Nephron (organoid): Measurements from ENCODE around the gene LGALS12.
"Not testable (repeated sequence)": the region's sequence is repeated elsewhere in the genome, so short reads cannot be mapped to it uniquely, and the experiment has no call there.

Source experiments
- H3K27ac Mint-ChIP-seq, 3 experiments: 2 replicates each; pipeline ENCODE4 v1.8.0; 2020; ENCODE audit warnings: mixed read lengths in 3 of 3, mild to moderate bottlenecking in 2 of 3, moderate library complexity in 1 of 3
- H3K27me3 Mint-ChIP-seq: 2 replicates; pipeline ENCODE4 v1.8.0; 2021; ENCODE audit warnings: low read depth, mild to moderate bottlenecking, moderate library complexity, mixed read lengths
- H3K36me3 Mint-ChIP-seq: 2 replicates; pipeline ENCODE4 v1.8.0; 2020; ENCODE audit warnings: low read depth, mixed read lengths
- H3K4me1 Mint-ChIP-seq: 2 replicates; pipeline ENCODE4 v1.8.0; 2020; ENCODE audit warnings: mixed read lengths
- H3K4me3 Mint-ChIP-seq, 3 experiments: 2 replicates each; pipeline ENCODE4 v1.8.0; 2020; ENCODE audit warnings: mild to moderate bottlenecking in 3 of 3, mixed read lengths in 3 of 3, moderate library complexity in 2 of 3
- H3K9me3 Mint-ChIP-seq: 2 replicates; pipeline ENCODE4 v1.8.0; 2020; ENCODE audit warnings: mixed read lengths
- TF ChIP-seq, protein P1 (sequence below), 3 experiments: fragments of 200-600 bp; sonication (generic); IDR thresholded peaks; one replicate each; pipeline ENCODE4 v1.5.0; 2021; ENCODE audit warnings: antibody characterized with exemption in 3 of 3; ENCODE audit not compliant: unreplicated experiment in 3 of 3

The LGALS12 gene

DNA sequence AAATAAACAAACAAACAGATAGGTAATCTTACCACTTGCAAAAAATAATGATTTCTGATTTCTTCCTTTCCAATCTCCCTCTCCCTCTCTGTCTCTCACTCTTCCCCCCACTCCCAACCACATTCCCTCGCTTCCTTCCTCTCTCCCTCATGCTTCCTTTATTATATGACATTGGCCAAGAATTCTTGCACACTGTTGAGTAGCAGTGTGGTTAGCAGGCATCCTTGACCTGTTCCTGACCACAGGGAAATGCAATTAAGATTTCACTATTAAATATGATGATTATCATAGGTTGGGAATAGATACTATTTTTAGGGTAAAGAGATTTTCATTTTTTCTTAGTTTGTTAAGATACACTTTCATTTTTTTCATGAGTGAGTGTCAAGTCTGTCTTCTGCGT lies 16.0 kb downstream of the LGALS12 start:
- H3K9me3 Mint-ChIP-seq = peaks cover 14% of the 10 kb centered on the region

DNA sequence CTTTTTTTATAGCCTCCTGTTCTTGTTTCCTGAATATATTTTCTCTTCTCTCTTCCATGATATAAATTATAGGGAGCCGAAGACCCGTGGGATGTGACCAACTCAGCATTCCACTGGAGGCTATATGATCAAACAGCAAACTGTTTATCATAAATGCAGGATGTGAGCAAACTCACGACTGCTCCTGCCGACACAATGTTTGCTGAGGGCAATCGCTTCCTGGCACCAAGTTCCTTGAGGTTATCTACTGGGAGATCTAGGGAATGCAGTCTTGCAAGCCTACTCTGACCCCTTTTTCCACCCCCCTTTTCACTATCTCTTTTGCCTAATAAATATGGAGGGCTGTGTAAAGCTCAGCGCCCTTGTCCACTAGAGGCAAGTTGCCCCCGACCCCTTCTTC lies 17.3 kb downstream of the LGALS12 start:
- Mint-ChIP-seq H3K4me1 (no peaks in the 10 kb centered on the region), H3K4me3 (no peak overlapping the region), H3K9me3 (peaks cover 12% of the 10 kb centered on the region), H3K27me3 (no peaks in the 10 kb centered on the region), H3K36me3 (no peaks in the 10 kb centered on the region), H3K27ac (no peak overlapping the region)
- TF ChIP-seq, protein P1, sequence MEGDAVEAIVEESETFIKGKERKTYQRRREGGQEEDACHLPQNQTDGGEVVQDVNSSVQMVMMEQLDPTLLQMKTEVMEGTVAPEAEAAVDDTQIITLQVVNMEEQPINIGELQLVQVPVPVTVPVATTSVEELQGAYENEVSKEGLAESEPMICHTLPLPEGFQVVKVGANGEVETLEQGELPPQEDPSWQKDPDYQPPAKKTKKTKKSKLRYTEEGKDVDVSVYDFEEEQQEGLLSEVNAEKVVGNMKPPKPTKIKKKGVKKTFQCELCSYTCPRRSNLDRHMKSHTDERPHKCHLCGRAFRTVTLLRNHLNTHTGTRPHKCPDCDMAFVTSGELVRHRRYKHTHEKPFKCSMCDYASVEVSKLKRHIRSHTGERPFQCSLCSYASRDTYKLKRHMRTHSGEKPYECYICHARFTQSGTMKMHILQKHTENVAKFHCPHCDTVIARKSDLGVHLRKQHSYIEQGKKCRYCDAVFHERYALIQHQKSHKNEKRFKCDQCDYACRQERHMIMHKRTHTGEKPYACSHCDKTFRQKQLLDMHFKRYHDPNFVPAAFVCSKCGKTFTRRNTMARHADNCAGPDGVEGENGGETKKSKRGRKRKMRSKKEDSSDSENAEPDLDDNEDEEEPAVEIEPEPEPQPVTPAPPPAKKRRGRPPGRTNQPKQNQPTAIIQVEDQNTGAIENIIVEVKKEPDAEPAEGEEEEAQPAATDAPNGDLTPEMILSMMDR (IDR thresholded peaks at IDR 0.05; ENCODE audit: unreplicated experiment in 3 of 3) = no peak

More for the DNA sequence above, 16.0 kb downstream of the LGALS12 start:
- Mint-ChIP-seq H3K27ac (no peak overlapping the region), H3K4me3 (no peak overlapping the region), H3K27me3 (no peaks in the 10 kb centered on the region), H3K4me1 (no peaks in the 10 kb centered on the region), H3K36me3 (no peaks in the 10 kb centered on the region)
- TF ChIP-seq, protein P1 (IDR thresholded peaks at IDR 0.05; ENCODE audit: unreplicated experiment in 3 of 3) = no peak

DNA sequence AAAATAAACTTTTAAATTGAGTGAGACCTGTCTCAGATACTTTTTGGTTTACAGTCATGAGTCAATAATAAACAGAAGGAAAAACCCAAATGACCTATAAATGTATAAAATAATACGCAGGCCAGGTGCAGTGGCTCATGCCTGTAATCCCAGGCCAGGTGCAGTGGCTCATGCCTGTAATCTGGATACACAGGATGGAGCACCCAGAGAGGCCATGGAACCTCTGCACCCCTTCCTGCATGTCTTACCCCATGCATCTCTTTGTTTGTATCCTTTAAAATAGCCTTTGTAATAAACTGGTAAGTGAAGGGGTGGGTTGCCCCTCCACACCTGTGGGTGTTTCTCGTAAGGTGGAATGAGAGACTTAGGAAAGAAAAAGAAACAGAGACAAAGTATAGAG lies 21.8 kb downstream of the LGALS12 start:
- no peak overlapping the region for H3K4me3 Mint-ChIP-seq
- H3K4me1 Mint-ChIP-seq = peaks cover 5% of the 10 kb centered on the region
- peaks cover 4% of the 10 kb centered on the region for H3K27me3 Mint-ChIP-seq
- TF ChIP-seq, protein P1 (IDR thresholded peaks at IDR 0.05; ENCODE audit: unreplicated experiment in 3 of 3) = no peak
- peaks cover 7% of the 10 kb centered on the region for H3K9me3 Mint-ChIP-seq
- H3K36me3 Mint-ChIP-seq = no peaks in the 10 kb centered on the region
- peak overlapping the region in 1 of 3 experiments; percentile 17 for H3K27ac Mint-ChIP-seq

DNA sequence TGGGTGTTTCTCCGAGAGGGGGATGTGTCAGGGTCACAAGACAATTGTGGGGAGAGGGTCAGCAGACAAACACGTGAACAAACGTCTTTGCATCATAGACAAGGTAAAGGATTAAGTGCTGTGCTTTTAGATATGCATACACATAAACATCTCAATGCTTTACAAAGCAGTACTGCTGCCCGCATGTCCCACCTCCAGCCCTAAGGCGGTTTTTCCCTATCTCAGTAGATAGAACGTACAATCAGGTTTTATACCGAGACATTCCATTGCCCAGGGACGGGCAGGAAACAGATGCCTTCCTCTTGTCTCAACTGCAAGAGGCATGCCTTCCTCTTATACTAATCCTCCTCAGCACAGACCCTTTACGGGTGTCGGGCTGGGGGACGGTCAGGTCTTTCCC lies 22.3 kb downstream of the LGALS12 start:
- H3K27me3 Mint-ChIP-seq, H3K9me3 Mint-ChIP-seq, H3K4me1 Mint-ChIP-seq, H3K36me3 Mint-ChIP-seq, H3K4me3 Mint-ChIP-seq: not testable (repeated sequence)
- H3K27ac Mint-ChIP-seq = peak overlapping the region in 1 of 3 experiments; percentile 17

DNA sequence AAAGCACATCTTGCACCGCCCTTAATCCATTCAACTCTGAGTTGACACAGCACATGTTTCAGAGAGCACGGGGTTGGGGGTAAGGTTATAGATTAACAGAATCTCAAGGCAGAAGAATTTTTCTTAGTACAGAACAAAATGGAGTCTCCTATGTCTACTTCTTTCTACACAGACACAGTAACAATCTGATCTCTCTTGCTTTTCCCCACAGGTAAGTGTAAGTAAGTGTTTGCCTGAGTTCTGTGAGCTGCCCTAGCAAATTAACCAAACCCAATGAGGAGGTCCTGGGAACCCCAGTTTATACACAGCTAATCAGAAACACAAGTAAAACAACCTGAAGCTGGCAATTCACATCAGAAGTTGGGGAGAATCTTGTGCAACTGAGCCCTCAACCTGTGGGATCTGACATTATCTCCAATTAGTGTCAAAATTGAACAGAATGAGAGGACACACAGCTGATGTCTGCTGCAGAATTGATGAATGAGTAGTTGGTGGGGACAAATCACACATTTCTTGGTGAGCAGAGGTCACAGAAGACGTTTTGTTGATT lies 22.9 kb downstream of the LGALS12 start:
- not testable (repeated sequence) for H3K36me3 Mint-ChIP-seq, H3K27me3 Mint-ChIP-seq, H3K4me3 Mint-ChIP-seq, H3K9me3 Mint-ChIP-seq, H3K4me1 Mint-ChIP-seq
- H3K27ac Mint-ChIP-seq = peak overlapping the region in 2 of 3 experiments; percentile 64 to 88

DNA sequence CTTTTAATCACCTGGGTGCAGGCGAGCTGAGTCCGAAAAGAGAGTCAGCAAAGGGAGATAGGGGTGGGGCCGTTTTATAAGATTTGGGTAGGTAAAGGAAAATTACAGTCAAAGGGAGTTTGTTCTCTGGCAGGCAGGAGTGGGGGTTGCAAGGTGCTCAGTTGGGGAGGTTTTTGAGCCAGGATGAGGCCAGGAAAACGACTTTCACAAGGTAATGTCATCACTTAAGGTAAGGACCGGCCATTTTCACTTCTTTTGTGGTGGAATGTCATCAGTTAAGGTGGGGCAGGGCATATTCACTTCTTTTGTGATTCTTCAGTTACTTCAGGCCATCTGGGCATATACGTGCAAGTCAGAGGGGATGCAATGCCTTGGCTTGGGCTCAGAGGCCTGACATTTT lies 23.5 kb downstream of the LGALS12 start:
- H3K4me1 Mint-ChIP-seq, H3K9me3 Mint-ChIP-seq, H3K36me3 Mint-ChIP-seq, H3K4me3 Mint-ChIP-seq, H3K27me3 Mint-ChIP-seq: not testable (repeated sequence)
- peak overlapping the region in 2 of 3 experiments; percentile 16 to 64 for H3K27ac Mint-ChIP-seq

DNA sequence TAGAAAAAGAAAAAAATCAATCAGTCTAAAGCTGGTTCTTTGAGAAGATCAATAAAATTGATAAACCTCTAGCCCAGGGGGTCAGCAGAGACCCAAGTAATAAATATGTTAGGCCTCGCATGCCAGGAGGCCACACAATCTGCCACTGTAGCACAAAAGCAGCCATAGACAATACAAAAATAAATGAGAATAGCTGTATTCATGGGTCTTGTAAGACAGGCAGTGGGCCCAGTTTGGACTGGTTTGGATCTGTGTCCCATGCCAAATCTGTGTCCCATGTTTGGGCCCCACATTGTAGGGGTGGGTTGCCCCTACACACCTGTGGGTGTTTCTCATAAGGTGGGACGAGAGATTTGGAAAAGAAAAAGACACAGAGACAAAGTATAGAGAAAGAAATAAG lies 24.1 kb downstream of the LGALS12 start:
- H3K4me3 Mint-ChIP-seq = no peak overlapping the region
- no peaks in the 10 kb centered on the region for H3K9me3 Mint-ChIP-seq
- H3K36me3 Mint-ChIP-seq = no peaks in the 10 kb centered on the region
- TF ChIP-seq, protein P1 (IDR thresholded peaks at IDR 0.05; ENCODE audit: unreplicated experiment in 3 of 3) = no peak
- H3K27ac Mint-ChIP-seq = no peak overlapping the region
- peaks cover 4% of the 10 kb centered on the region for H3K27me3 Mint-ChIP-seq
- peaks cover 5% of the 10 kb centered on the region for H3K4me1 Mint-ChIP-seq

DNA sequence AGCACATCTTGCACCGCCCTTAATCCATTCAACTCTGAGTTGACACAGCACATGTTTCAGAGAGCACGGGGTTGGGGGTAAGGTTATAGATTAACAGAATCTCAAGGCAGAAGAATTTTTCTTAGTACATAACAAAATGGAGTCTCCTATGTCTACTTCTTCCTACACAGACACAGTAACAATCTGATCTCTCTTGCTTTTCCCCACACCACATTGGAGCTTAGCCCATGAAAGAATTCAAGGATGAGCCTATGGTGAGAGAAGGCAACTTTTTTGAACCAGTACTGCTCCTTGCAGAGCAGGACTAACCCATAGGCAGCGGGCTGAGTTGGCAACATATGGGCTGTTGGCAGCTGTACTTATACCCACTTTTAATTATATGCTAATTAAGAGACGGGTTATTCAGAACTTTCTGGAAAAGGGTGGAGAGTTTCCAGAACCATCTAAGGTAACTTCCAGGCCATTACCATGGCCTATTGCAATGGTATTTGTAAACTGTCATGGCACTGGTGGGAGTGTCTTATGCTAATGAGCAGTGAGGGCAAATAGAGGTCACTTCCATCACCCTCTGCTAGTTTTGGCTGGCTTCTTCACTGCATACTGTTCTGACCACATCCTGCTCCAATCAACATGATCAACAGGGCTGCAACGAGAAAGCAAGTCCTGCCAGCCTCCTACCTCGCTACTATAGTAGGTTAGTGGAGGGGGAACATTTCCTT lies 25.3 kb downstream of the LGALS12 start:
- H3K4me3 Mint-ChIP-seq, H3K27me3 Mint-ChIP-seq, H3K36me3 Mint-ChIP-seq, H3K9me3 Mint-ChIP-seq, H3K4me1 Mint-ChIP-seq: not testable (repeated sequence)
- peak overlapping the region; percentile 51 to 89 (median 78) for H3K27ac Mint-ChIP-seq
